ENCODE results near the gene ATG9B.

GRCh38 chr7:151065516-151065915 lies 41.2 kb upstream of the ATG9B start:
- TF ChIP-seq POLR2A (IDR thresholded peaks at IDR 0.05) = no peak
- TF ChIP-seq, protein P1, sequence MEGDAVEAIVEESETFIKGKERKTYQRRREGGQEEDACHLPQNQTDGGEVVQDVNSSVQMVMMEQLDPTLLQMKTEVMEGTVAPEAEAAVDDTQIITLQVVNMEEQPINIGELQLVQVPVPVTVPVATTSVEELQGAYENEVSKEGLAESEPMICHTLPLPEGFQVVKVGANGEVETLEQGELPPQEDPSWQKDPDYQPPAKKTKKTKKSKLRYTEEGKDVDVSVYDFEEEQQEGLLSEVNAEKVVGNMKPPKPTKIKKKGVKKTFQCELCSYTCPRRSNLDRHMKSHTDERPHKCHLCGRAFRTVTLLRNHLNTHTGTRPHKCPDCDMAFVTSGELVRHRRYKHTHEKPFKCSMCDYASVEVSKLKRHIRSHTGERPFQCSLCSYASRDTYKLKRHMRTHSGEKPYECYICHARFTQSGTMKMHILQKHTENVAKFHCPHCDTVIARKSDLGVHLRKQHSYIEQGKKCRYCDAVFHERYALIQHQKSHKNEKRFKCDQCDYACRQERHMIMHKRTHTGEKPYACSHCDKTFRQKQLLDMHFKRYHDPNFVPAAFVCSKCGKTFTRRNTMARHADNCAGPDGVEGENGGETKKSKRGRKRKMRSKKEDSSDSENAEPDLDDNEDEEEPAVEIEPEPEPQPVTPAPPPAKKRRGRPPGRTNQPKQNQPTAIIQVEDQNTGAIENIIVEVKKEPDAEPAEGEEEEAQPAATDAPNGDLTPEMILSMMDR (IDR thresholded peaks at IDR 0.05) = no peak
